Vagina (tissue), 2 donors: ENCODE results near the gene NAALADL1.

Source experiments
- POLR2A ChIP-seq, 2 donors: fragments of 450-650 bp; IDR thresholded peaks; one replicate each; pipeline ENCODE4 v1.6.1; 2017; ENCODE audit warnings: antibody characterized with exemption in 2 of 2, mild to moderate bottlenecking in 2 of 2, moderate library complexity in 2 of 2
- POLR2AphosphoS5 ChIP-seq, 2 donors: sonication (generic); formaldehyde crosslinking; IDR thresholded peaks; one replicate each; pipeline ENCODE4 v1.9.0; 2017; ENCODE audit warnings: antibody characterized with exemption in 2 of 2, mild to moderate bottlenecking in 2 of 2, low read depth in 1 of 2; ENCODE audit not compliant: insufficient read depth in 1 of 2
- TF ChIP-seq, protein P1 (sequence below), 3 experiments: fragments of 450-650 bp in 2 of 3; fragments of 200-600 bp in 1 of 3; sonication (generic) in 1 of 3; IDR thresholded peaks; one replicate each; pipeline ENCODE4 v1.5.1; 2017 to 2019; ENCODE audit warnings: antibody characterized with exemption in 3 of 3, mild to moderate bottlenecking in 2 of 3, moderate library complexity in 2 of 3

DNA sequence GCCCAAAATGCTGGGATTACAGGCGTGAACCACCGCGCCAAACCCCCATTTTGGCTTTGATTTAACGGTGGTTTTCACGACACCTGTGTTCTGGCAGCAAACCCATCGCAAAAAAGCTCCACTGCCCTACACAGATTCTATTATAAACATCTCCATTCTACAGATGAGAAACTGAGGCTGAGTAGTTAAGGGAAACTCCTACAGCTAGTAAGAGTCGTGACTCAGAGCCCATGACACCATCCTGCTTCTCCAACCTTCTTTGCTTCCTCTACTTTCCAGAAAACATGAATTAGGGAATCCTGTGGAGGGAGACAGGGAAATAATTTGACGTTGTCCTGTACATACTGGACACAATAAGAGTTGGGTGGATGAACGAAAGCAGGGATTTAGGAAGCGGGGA, 31.5 kb downstream of the NAALADL1 start:
- TF ChIP-seq, protein P1, sequence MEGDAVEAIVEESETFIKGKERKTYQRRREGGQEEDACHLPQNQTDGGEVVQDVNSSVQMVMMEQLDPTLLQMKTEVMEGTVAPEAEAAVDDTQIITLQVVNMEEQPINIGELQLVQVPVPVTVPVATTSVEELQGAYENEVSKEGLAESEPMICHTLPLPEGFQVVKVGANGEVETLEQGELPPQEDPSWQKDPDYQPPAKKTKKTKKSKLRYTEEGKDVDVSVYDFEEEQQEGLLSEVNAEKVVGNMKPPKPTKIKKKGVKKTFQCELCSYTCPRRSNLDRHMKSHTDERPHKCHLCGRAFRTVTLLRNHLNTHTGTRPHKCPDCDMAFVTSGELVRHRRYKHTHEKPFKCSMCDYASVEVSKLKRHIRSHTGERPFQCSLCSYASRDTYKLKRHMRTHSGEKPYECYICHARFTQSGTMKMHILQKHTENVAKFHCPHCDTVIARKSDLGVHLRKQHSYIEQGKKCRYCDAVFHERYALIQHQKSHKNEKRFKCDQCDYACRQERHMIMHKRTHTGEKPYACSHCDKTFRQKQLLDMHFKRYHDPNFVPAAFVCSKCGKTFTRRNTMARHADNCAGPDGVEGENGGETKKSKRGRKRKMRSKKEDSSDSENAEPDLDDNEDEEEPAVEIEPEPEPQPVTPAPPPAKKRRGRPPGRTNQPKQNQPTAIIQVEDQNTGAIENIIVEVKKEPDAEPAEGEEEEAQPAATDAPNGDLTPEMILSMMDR (IDR thresholded peaks at IDR 0.05), result no peak
- no peak for TF ChIP-seq POLR2A (IDR thresholded peaks at IDR 0.05)
- no peak for TF ChIP-seq POLR2AphosphoS5 (IDR thresholded peaks at IDR 0.05; ENCODE audit: insufficient read depth in 1 of 2, low read depth in 1 of 2)
